CD4-positive, alpha-beta T cell treated with Interleukin-6 at 100 ng/mL for 8 hours (primary cell): ENCODE measurements around the gene SOX12.
A peak's percentile ranks its signal among the peaks of the same experiment; 100 is the strongest.
"Not testable (repeated sequence)": the region's sequence is repeated elsewhere in the genome, so short reads cannot be mapped to it uniquely, and the experiment has no call there.

Experiments
- DNase-seq: peaks from one replicate; pipeline ENCODE4 v3.0.0-alpha.2; 2020; ENCODE audit warnings: mixed read lengths, low spot score

The SOX12 gene

DNA sequence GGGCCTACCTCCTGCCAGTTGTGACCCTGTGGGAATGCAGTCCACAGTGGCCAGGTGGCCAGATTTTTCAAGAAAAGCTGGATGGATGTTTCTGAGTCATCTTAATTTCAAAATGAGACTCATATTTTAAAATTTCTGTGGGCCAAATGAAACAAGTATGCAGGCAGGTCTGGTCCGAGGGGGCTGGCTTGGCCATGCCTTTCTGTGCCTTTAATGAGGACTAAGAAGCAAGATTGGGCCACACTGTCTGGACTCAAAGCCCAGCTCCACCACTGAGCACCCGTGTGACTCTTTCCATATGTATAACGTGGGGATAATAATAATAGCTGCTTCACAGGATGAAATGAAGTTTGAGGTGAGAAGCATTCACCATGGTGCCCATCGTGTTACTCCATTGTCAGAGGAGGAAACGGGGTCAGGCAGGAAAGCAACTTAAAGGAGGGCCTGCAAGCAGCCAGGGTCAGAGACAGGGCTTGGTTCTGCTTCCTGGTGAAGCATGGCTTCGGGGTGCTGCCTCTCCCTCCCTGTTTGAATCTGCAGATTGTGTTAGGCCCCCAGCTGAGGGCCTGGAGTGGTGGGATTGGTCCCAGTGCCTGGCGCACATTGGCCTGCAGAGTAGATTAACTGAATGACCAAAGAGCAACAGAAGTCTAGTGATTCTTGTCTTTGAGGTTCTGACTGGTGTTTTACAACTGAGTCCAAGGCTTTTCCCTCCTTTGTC, 3.8 kb downstream of the SOX12 start:
- DNase-seq, result no peak

DNA sequence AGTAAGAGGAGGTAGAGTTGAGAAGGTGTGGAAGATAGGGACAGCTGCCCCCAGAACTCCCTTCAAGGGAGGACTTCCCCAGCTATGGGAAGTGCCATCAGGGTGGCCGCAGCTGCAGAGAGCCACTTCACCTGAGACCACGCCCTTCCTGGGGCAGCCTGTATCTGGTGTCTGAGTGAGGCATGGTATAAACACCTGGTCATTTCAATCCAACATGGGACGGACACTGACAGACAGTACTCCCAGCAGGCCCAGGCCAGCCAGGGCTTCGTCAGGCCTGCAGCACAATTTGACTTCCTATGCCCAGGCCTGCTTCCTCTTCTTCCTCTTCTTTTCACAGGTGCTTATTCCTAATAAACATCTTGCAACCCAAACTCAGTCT, 4.5 kb downstream of the SOX12 start:
- DNase-seq, result no peak

DNA sequence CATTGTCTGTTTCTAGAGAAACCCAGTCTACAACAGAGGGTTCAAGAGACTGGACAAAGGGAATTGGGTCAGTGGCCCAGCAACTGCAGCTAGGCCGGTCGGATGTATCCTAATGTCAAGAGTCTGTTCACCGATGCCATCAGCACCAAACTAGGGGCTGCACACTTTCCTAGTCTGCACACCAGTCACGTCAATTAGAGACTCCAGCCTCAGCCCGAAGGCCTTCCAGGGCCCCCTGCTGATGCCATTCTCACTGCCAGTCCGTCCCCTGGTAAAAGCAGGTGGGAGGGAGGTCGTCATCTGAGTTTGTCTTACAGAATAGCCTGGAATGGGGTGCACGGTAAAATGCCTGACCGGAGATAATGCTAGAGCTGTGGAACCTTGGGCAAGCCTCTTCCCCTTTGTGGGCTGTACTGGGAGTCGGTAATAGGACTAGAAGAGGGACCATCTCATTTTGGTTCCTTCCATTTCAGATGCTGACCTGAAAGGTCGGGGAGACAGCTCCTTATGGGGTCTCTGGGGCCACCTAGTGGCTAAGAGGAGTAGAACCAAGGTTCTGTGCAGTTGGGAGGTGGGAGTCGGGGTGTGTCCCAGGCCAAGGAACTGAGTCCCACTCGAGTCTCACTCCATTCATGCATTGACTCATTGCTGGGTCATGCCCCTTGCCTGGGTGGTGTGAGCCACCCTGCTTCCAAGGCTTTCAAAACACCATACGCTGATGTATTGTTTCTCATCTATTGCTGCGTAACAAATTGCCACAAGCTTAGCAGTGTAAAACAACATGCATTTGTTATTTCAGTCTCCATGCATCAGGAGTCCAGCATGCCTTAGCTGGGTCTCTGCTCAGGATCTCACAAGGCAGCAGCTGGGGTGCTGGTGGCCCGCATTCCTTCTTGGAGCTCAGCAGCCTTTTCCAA, 5.1 kb downstream of the SOX12 start:
- peak; percentile 68 for DNase-seq

DNA sequence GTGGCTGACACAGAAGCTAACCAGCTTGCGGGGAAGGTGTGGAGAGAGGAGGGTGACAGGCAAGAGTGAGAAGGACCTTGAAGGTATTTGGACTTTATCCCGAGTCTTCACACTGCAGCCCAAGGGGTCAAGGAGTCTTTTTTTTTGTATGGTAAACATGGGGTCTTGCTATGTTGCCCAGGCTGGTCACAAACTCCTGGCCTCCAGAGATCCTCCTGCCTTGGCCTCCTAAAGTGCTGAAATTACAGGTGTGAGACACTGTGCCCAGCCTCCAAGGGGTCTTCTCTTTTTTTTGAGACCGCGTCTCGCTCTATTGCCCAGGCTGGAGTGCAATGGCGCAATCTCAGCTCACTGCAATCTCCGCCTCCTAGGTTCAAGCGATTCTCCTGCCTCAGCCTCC, 9.2 kb downstream of the SOX12 start:
- no peak for DNase-seq

DNA sequence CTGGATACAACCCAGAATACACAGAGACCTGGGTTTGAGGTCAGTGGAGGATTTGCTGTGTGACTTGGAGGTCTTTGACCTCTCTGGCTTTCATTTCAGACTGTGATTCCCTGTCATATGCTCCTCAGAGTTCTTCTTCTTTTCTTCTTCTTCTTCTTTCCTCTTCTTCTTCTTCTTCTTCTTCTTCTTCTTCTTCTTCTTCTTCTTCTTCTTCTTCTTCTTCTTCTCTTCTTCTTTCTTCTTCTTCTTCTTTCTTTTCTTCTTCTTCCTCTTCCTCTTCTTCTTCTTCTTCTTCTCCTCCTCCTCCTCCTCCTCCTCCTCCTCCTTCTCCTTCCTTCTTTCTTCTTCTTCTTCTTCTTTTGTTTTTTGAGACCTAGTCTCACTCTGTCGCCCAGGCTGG, 10.7 kb downstream of the SOX12 start:
- DNase-seq, result not testable (repeated sequence)

DNA sequence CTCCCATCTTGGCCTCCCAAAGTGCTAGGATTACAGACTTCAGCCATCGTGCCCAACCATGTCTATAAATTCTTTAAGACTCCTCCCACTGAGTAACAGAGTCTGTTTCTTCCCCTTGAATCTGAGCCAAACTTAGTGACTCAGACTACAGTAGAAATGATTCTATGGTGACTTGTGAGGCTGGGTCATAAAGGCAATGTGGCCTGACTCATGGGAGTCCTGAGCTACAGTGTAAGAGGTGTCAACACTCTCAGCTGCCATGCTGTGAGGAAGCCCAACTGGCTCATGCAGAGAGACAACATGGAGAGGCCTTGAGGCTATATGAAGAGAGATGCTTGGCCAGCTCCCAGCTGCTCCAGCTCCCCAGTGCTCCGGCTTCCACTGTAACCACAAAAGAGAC, 16.3 kb downstream of the SOX12 start:
- DNase-seq, result no peak

DNA sequence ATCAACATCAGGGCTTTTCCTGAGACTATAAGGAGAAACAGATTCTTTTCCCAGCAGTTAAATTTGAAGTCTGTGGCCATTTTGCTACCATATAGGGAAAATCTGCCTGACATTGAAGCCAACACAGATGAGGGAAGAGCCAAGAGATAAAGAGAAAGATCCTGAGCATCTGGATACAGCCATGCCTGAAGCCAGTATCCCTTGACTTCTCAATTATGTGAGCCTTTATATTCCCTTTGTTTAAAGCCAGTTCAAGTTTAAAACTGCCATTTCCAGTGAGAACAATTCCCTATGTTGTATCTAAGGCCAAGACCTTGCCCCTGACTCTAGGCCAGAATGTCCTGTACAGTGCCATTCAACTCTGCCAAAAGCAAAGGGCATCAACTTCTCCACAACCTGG, 17.8 kb downstream of the SOX12 start:
- no peak for DNase-seq

DNA sequence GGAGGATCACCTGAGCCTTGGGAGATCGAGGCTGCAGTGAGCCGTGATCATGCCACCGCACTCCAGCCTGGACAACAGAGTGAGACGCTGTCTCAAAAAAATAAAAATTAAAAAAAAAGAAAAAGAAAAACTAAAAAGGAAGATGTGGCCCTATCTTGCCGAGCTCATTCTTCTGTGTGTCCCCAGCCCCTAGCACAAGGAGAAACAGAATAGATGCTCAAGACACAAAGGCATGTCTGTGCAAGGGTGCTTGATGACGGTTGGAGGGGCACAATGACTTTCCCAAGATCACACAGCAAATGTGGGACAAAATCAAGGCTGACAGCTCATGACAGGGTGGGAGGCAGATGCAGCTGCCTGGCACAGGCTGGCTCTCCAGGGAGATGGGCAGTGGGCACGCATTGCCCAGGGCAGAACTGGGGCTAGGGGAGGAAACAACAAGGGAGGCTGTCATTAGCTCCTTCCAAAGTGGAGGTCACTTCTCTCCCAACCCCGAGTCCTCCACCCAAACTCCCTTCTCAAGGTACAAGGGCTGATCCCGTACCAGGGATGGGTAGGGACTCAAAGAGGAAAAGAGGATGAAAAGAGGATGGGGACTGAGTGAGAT, 20.8 kb downstream of the SOX12 start:
- no peak for DNase-seq

DNA sequence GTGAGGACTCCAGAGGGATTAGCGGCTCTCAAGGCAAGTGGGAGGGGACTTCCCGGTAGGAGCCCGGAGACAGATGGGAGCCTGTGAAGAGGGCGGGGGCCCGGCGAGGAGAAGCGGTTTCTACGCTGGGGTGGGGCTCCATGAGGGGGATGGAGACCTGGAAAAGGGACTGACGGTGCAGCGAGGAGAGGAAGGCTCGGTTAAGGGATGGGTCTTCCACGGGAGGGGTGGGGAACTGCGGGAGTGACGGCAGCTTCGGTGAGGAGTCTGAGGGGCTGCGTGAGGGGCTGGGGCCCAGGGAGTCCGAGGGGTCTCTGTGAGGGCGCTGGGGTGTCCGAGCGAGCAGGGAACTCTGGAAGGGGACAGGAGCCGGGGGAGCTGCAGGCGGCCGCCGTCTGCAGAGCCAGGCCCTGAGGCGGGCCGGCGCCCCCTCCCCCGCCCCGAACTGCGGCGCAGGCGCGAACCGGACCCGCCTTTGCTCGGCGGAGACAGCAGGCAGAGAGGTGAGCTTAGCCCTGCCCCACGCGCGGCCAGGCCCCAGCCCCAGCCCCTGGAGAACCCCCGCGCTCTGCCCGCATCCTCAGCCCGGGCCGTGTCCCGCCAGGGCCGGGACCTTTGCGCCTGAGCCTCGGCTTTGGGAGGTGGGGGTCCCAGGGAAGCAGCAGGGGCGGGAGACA, 21.4 kb downstream of the SOX12 start, which contains the start of gene NRSN2:
TSS of gene NRSN2 (plus strand) at position 472 of the 677 bp plus-strand sequence. CDS start 2,533 bp downstream, outside the sequence.
- DNase-seq, result no peak

DNA sequence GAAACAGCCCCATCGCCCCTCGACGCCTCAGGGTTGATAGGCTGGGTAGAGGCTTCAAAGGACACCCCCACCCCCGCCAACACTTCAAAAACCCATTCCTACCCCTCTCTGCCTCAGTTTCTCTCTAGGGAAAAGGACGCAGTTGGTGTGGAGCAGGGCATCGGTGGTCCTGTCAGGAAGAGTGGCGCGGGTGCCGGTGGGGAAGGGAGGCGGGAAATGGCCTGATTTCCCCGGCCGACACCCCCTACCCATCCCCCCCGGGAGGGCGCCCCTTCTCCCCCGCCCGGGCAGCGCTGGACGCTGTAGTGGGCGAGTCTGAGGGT, 21.9 kb downstream of the SOX12 start:
- DNase-seq, result no peak

DNA sequence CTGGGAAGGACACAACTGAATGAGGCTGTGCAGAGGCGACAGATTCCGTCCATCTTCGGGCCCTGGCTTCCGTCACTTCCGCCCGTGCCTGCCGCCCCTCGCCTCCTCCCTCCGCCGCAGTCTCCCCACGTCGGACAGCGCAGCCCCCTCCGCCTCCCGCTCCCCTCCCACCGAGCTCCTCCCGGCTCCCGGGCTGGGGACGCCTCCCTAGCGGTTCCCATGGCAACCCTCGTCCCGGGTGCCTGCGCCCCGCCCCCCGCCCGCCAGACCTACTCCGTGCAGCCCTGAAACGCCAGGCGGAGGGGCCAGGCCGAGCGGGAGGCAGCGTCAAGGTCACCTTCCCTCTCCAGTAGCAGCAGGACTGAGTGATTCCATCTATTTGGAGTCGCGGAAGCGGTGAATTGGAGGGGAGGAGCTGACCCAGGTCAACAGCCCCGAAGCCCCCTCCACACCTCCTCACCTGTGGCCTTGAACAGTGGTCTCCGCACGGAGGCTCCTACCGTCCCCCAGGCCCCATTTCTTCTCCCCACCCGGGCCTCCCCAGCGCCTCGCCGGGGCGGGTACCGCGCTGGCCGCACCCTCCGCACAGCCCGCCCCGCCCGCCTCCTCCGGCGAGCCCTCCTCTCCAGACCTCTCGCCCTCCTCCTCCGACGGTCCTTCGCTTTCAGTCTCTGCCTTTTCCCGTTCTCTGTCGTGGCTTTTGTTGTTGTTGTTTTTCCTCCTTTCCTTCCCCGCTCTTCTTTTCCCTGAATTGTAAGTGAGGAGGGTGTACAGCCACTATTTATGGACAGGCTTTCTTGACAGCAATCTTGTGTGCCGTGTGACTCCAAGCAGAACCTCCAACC, 22.5 kb downstream of the SOX12 start:
- DNase-seq, result peak; percentile 45

DNA sequence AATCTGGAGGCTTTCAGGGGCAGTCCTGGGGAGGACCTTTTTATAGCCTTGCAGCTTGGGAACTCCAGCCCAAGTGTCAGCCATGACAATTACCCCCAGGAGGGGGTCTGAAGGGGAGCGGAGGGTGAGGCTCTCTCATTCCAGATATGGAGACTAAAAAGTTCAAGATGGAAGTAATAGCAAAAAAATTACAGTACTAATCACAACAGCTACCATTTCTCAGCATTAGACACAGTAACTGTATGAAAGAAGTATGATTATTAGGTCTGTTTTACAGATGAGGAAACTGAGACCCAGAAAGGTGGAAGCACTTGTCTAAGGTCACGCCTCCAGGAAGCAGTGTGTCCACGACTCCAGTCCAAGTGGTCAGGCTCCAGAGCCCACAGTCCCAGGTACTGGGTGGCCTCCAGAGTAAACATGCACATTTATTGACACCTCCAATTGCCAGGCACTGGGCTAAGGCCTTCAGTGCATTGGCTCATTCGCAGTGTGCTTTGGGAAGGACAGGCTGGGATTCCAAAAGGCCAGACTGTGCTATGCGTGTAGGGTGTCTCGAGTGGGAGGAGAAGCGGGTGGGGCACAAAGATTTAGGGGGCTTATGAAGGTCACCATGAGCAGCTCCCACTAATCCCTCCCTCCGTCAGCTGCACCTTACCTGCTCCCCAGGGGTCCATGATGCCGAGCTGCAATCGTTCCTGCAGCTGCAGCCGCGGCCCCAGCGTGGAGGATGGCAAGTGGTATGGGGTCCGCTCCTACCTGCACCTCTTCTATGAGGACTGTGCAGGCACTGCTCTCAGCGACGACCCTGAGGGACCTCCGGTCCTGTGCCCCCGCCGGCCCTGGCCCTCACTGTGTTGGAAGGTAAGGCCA, 23.9 kb downstream of the SOX12 start:
- no peak for DNase-seq

DNA sequence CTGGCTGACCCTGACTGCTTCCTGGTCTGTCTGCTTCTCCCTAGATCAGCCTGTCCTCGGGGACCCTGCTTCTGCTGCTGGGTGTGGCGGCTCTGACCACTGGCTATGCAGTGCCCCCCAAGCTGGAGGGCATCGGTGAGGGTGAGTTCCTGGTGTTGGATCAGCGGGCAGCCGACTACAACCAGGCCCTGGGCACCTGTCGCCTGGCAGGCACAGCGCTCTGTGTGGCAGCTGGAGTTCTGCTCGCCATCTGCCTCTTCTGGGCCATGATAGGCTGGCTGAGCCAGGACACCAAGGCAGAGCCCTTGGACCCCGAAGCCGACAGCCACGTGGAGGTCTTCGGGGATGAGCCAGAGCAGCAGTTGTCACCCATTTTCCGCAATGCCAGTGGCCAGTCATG, 27.8 kb downstream of the SOX12 start:
- DNase-seq, result no peak

DNA sequence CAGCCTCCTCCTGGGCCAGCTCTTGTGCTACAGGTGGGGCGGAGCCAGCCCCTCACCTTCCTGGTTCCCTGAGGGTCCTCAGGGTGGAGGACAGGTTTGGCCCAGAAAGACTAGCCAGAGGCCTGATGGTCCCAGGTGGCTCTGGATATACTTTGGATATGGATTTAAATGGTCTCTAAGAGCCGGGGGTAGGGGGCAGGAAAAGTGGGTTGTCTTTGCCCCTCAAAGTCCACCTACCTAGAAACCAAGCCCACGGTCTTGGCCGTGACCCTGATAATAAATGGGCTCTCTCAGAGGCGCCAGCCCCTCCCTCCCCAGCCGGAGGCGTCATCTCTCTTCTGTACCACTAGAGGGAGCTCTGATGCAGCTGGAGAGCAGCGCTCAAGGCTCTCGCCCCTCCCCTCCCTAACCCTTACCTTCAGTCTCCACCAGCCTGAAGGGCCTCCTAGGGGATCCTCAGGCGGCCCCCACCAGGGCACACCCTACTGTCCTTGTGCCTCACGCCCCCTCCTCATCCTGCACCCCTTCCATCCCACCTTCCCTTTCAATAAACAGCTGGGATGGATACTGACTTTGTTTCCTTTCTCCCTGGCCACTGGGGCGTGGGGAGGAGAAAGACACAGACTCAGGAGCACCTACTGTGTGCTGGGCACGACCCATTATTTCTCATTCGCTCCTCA, 29.1 kb downstream of the SOX12 start:
- peak; percentile 81 for DNase-seq

DNA sequence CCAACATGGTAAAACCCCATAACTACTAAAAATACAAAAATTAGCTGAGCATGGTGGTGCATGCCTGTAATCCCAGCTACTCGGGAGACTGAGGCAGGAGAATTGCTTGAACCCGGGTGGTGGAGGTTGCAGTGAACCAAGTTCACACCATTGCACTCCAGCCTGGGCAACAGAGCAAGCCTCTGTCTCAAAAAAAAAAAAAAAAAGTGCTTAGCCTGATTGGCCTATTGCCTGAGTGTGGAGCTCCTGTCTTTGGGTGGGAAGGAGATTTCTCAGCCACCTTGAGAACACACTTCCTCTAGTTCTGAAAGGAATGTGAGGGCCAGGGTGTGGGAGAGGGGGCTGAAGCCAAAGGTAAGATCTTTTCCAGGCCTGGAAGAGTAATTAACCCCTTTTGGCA, 30.8 kb downstream of the SOX12 start:
- DNase-seq, result not testable (repeated sequence)

DNA sequence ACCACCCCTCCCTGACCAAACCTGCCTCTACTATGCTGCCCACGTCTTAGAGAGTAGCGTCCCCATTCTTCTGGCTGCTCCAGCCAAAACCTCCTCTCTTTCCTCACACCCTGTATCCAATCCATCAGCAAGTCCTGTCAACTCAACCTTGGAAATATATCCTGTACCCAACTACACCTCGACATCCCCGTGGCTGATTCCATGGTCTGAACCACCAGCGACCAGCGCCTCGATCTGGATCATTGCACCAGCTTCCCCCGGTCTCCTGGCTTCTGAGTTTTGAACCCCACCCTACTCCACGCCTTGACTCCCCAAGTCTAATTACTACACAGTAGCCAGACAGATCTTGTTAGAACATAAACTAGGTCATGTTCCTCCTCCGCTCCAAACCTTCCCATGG, 31.4 kb downstream of the SOX12 start:
- no peak for DNase-seq

DNA sequence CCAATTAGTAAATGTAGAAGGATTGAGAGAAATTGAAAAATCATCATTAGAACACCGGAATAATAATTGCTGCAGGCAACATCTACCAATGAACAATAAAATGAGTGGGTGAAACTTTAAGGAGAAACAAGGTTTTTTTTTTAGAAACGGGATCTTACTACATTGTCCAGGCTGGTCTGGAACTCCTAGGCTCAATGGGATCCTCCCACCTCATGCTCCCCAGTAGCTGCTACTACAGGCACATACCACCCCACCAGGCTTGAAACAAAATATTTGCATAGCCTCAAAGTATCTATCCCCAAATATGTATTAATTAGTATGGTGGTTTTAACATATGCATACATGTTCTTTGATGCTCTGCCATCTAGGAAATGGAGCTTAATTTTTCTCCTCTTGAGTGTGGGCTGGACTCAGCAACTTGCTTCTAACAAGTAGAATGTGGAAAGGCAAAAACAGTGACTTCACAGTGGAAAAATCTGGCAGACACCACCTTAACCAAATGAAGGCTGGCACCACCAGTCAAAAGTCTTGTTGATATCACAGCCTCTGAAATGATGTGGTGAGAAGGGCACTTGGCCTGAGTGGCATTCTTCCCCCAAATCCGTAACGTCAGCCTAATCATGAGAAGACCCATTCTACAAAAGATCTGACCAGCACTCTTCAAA, 33.7 kb downstream of the SOX12 start:
- no peak for DNase-seq

DNA sequence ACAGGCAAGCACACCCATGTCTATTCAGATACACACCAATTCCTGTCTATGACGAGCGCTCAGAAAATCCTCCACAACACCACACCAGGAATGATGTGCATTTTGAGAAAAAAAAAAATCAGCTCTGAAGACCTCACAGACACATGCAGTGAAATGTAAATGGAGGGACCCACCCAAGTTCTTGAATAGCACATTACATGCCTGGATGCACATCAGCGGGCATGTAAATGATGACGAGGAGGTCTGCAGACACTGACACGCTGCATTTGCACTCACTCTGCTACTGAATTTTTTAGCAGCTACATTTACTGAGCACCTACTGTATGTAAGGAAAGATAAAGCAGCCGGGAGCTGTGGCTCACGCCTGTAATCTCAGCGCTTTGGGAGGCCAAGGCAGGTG, 36.2 kb downstream of the SOX12 start:
- no peak for DNase-seq
